H1 (cell line): ENCODE results near the gene KRT77. TPM values are rescaled to one million over a fixed set of nuclear protein-coding genes. Genes with fewer than 3 reads are reported as not detected.

Experiments used
- CTCF ChIA-PET: fragments of 300-600 bp; sonication (Branson Sonifier 250); formaldehyde crosslinking; loops from one replicate; lab custom pipeline; 2021; ENCODE audit not compliant: partially characterized antibody; lab: Charles Lee
- POLR2A ChIA-PET: fragments of 300-600 bp; sonication (Branson Sonifier 250); formaldehyde crosslinking; loops from one replicate; lab custom pipeline; 2021; ENCODE audit warnings: inconsistent platforms; ENCODE audit not compliant: partially characterized antibody; lab: Charles Lee
- DNase-seq, 2 experiments: peaks; one replicate each; pipeline versions ENCODE4 v3.0.0 to v3.0.0-alpha.2; 2010 to 2022; ENCODE audit warnings: low spot score in 2 of 2, low read depth in 1 of 2, mixed read lengths in 1 of 2
- FAIRE-seq: peaks from 2 replicates; lab custom pipeline; 2011; peaks lifted over from hg19 to GRCh38; lab: Jason Lieb, UNC
- H2AFZ ChIP-seq: 2 replicates; pipeline ENCODE4 v1.8.1; 2012; ENCODE audit warnings: low read length, inconsistent platforms
- H2AK5ac ChIP-seq: 2 replicates; pipeline ENCODE4 v1.6.1; 2013; ENCODE audit warnings: low read depth, low read length
- H2BK120ac ChIP-seq: replicated peaks from 2 replicates; pipeline ENCODE3; 2013; ENCODE audit warnings: low read depth, low read length, inconsistent platforms
- H2BK12ac ChIP-seq: 2 replicates; pipeline ENCODE4 v1.6.1; 2013; ENCODE audit warnings: low read depth, low read length
- H2BK15ac ChIP-seq: 2 replicates; pipeline ENCODE4 v1.6.1; 2013; ENCODE audit warnings: low read length
- H2BK20ac ChIP-seq: 2 replicates; pipeline ENCODE4 v1.6.1; 2013; ENCODE audit warnings: low read length
- H2BK5ac ChIP-seq: 2 replicates; pipeline ENCODE4 v1.6.1; 2013; ENCODE audit warnings: low read depth, low read length
- H3K14ac ChIP-seq: 2 replicates; pipeline ENCODE4 v1.6.1; 2013; ENCODE audit warnings: inconsistent platforms; ENCODE audit not compliant: insufficient read length
- H3K18ac ChIP-seq: 2 replicates; pipeline ENCODE4 v1.6.1; 2013; ENCODE audit warnings: low read length; ENCODE audit errors: extremely low read depth
- H3K23ac ChIP-seq: 2 replicates; pipeline ENCODE4 v1.6.1; 2013; ENCODE audit warnings: inconsistent platforms; ENCODE audit not compliant: insufficient read length
- H3K23me2 ChIP-seq: 2 replicates; pipeline ENCODE4 v1.6.1; 2013; ENCODE audit warnings: low read depth, low read length
- H3K27ac ChIP-seq: 2 replicates; pipeline ENCODE4 v1.6.1; 2011; ENCODE audit warnings: low read depth, low read length, inconsistent platforms
- H3K27me3 ChIP-seq, 4 experiments: replicated peaks in 1 of 4; 1 replicate in 1 of 4; 2 replicates in 3 of 4; pipeline versions ENCODE4 v1.6.1 to v1.8.1; 2011 to 2013; ENCODE audit warnings: low read length in 3 of 4, mild to moderate bottlenecking in 3 of 4, inconsistent platforms in 2 of 4, mixed read lengths in 2 of 4, moderate library complexity in 1 of 4; ENCODE audit not compliant: control insufficient read depth in 3 of 4, insufficient read depth in 3 of 4; ENCODE audit errors: extremely low read depth in 1 of 4
- H3K36me3 ChIP-seq, 4 experiments: 2 replicates each; pipeline versions ENCODE4 v1.6.1 to v1.8.1; 2011 to 2013; ENCODE audit warnings: mild to moderate bottlenecking in 4 of 4, low read length in 3 of 4, moderate library complexity in 2 of 4, control low read depth in 1 of 4, inconsistent platforms in 1 of 4; ENCODE audit not compliant: insufficient read depth in 4 of 4, control insufficient read depth in 2 of 4
- H3K4ac ChIP-seq: replicated peaks from 2 replicates; pipeline ENCODE3; 2013; ENCODE audit warnings: low read length, low read depth, mixed read lengths, inconsistent platforms; ENCODE audit not compliant: insufficient read length
- H3K4me1 ChIP-seq, 4 experiments: replicated peaks in 1 of 4; 1 replicate in 1 of 4; 2 replicates in 3 of 4; pipeline versions ENCODE4 v1.6.1 to v1.8.1; 2011 to 2013; ENCODE audit warnings: low read length in 3 of 4, inconsistent platforms in 2 of 4, mixed read lengths in 1 of 4; ENCODE audit not compliant: insufficient read depth in 4 of 4, control insufficient read depth in 3 of 4
- H3K4me2 ChIP-seq, 2 experiments: 2 replicates each; pipeline versions ENCODE4 v1.6.1 to v1.8.1; 2011 to 2013; ENCODE audit warnings: low read depth in 2 of 2, low read length in 2 of 2, control low read depth in 1 of 2, inconsistent platforms in 1 of 2, mild to moderate bottlenecking in 1 of 2; ENCODE audit not compliant: insufficient read depth in 1 of 2
- H3K4me3 ChIP-seq, 4 experiments: fragments of 200-600, 300-600 bp in 1 of 4; sonication (generic), shearing (Covaris generic), sonication (Bioruptor Twin) in 1 of 4; 2 replicates each; pipeline versions ENCODE4 v1.5.1 to v1.8.1; 2011 to 2016; ENCODE audit warnings: low read length in 4 of 4, low read depth in 3 of 4, control low read depth in 2 of 4, inconsistent platforms in 2 of 4, mild to moderate bottlenecking in 2 of 4, mixed read lengths in 1 of 4, moderate library complexity in 1 of 4; ENCODE audit not compliant: insufficient read depth in 2 of 4; ENCODE audit errors: extremely low read depth in 1 of 4
- H3K56ac ChIP-seq: replicated peaks from 2 replicates; pipeline ENCODE3; 2013; ENCODE audit warnings: low read depth, mild to moderate bottlenecking, mixed read lengths, low read length, inconsistent platforms; ENCODE audit not compliant: insufficient read length
- H3K79me1 ChIP-seq: 2 replicates; pipeline ENCODE4 v1.6.1; 2013; ENCODE audit warnings: low read depth, low read length, control low read depth
- H3K79me2 ChIP-seq, 2 experiments: 2 replicates each; pipeline versions ENCODE4 v1.6.1 to v1.8.1; 2012 to 2013; ENCODE audit warnings: low read length in 2 of 2, mild to moderate bottlenecking in 2 of 2, inconsistent platforms in 1 of 2; ENCODE audit not compliant: insufficient read depth in 2 of 2, control insufficient read depth in 1 of 2
- H3K9ac ChIP-seq, 4 experiments: replicated peaks in 1 of 4; 1 replicate in 1 of 4; 2 replicates in 3 of 4; pipeline versions ENCODE4 v1.6.1 to v1.8.1; 2011 to 2013; ENCODE audit warnings: low read depth in 3 of 4, low read length in 3 of 4, control low read depth in 2 of 4, mild to moderate bottlenecking in 2 of 4, moderate library complexity in 2 of 4, inconsistent platforms in 1 of 4; ENCODE audit errors: extremely low read depth in 1 of 4
- H3K9me3 ChIP-seq, 2 experiments: 2 replicates each; pipeline versions ENCODE4 v1.6.1 to v1.8.1; 2012 to 2013; ENCODE audit warnings: mild to moderate bottlenecking in 2 of 2, moderate library complexity in 2 of 2, control low read depth in 1 of 2, inconsistent platforms in 1 of 2, low read depth in 1 of 2, low read length in 1 of 2, mixed read lengths in 1 of 2; ENCODE audit not compliant: insufficient read depth in 2 of 2
- H4K20me1 ChIP-seq, 2 experiments: replicated peaks in 1 of 2; 2 replicates each; pipeline versions ENCODE3 to v1.8.1; 2011 to 2013; ENCODE audit warnings: inconsistent platforms in 2 of 2, low read length in 2 of 2, mild to moderate bottlenecking in 1 of 2; ENCODE audit not compliant: insufficient read depth in 2 of 2, control insufficient read depth in 1 of 2
- H4K5ac ChIP-seq: 2 replicates; pipeline ENCODE4 v1.6.1; 2013; ENCODE audit warnings: low read length, low read depth, mixed read lengths, inconsistent platforms; ENCODE audit not compliant: insufficient read length
- H4K8ac ChIP-seq: 2 replicates; pipeline ENCODE4 v1.8.0; 2013; ENCODE audit warnings: mild to moderate bottlenecking, moderate library complexity, low read length, inconsistent platforms; ENCODE audit not compliant: insufficient read depth; ENCODE audit errors: extremely low read depth
- H4K91ac ChIP-seq: replicated peaks from 2 replicates; pipeline ENCODE3; 2013; ENCODE audit warnings: low read length, mixed read lengths, inconsistent platforms; ENCODE audit not compliant: insufficient read length
- BACH1 ChIP-seq: IDR thresholded peaks from 2 replicates; pipeline ENCODE4 v1.6.1; 2012; ENCODE audit warnings: low read length, improper control_type of control experiment
- BRCA1 ChIP-seq: IDR thresholded peaks from 2 replicates; pipeline ENCODE4 v1.6.1; 2012; ENCODE audit warnings: low read depth, low read length, improper control_type of control experiment
- CTBP2 ChIP-seq: IDR thresholded peaks from 2 replicates; pipeline ENCODE4 v1.7.0; 2011; ENCODE audit warnings: borderline replicate concordance, mild to moderate bottlenecking, moderate library complexity, mixed read lengths, low read length; ENCODE audit not compliant: insufficient read depth, insufficient read length
- JUN ChIP-seq: IDR thresholded peaks from 2 replicates; pipeline ENCODE4 v1.6.1; 2011; ENCODE audit warnings: low read depth, mild to moderate bottlenecking, improper control_type of control experiment, low read length
- RBBP5 ChIP-seq: IDR thresholded peaks from 2 replicates; pipeline ENCODE4 v1.7.1; 2012; ENCODE audit warnings: low read depth, mild to moderate bottlenecking, inconsistent platforms, low read length, moderate library complexity, borderline replicate concordance
- RXRA ChIP-seq: IDR thresholded peaks from 2 replicates; pipeline ENCODE4 v1.6.1; 2011; ENCODE audit warnings: low read depth, mild to moderate bottlenecking, low read length, moderate library complexity; ENCODE audit not compliant: insufficient read depth
- SIN3A ChIP-seq, 2 experiments: IDR thresholded peaks in 1 of 2; conservative IDR thresholded peaks in 1 of 2; 2 replicates each; pipeline ENCODE4 v1.6.1; 2011 to 2012; ENCODE audit warnings: low read length in 2 of 2, improper control_type of control experiment in 1 of 2, low read depth in 1 of 2, mild to moderate bottlenecking in 1 of 2
- SIX5 ChIP-seq: IDR thresholded peaks from 2 replicates; pipeline ENCODE4 v1.6.1; 2011; ENCODE audit warnings: mild to moderate bottlenecking, low read depth, low read length
- WGBS, 2 experiments: shearing (Covaris generic) in 1 of 2; methylation state at CpG; one replicate each; pipeline versions ENCODE4 v1.1.6 to v1.1.7; 2013 to 2015; ENCODE audit warnings: low lambda C conversion rate in 2 of 2, mixed read lengths in 2 of 2, inconsistent platforms in 1 of 2, low coverage in 1 of 2, missing lambda C conversion rate in 1 of 2; ENCODE audit not compliant: insufficient replicate concordance in 2 of 2, insufficient coverage in 1 of 2, insufficient read length in 1 of 2; ENCODE audit errors: extremely low coverage in 1 of 2, missing lambda C conversion rate in 1 of 2; 5-methylcytosine and 5-hydroxymethylcytosine counted together
- polyA plus RNA-seq, 7 experiments: library from polyadenylated mRNA; depleted of rRNA in 3 of 7; stranded (reverse) in 5 of 7; unstranded in 2 of 7; fragments of >200 nt in 5 of 7; fragments of 200-250 nt in 2 of 7; gene quantifications; 1 replicate in 5 of 7; 2 replicates in 1 of 7; 4 replicates in 1 of 7; pipeline versions ENCODE4 v1.2.1 to v1.2.3, GENCODE V29; 2011 to 2013; ENCODE audit warnings: missing spikeins in 2 of 7, mixed read lengths in 2 of 7
- total RNA-seq: library from RNA; stranded (reverse); fragmentation: NEBNext Ultra II Directional; extraction: Animal tissue kit (Norgen Biotek cat#: 25700); gene quantifications from 2 replicates; pipeline ENCODE4 v1.2.1, GENCODE V29; 2021

Gene KRT77
- total and polyA plus RNA-seq, 2 of the 8 experiments (the other 6 are each of a cell fraction or from before 2014, with no cell fraction given): 0.02 TPM; not detected in 1

GRCh38 chr12:52742822-52743457, 39.6 kb upstream of the KRT77 start:
- DNase-seq: no peak
- Histone ChIP-seq H3K36me3 (no peaks in the 10 kb centered on the region), H2AFZ (no peak overlapping the region), H4K5ac (no peak overlapping the region), H3K27ac (no peak overlapping the region), H4K8ac (no peak overlapping the region), H2BK12ac (no peak overlapping the region), H3K4ac (no peak overlapping the region), H2BK20ac (no peak overlapping the region), H3K4me2 (no peak overlapping the region), H3K23ac (no peak overlapping the region), H3K79me2 (no peaks in the 10 kb centered on the region), H3K4me1 (no peaks in the 10 kb centered on the region), H3K9ac (no peak overlapping the region), H3K4me3 (no peak overlapping the region), H2BK120ac (no peak overlapping the region), H3K79me1 (no peaks in the 10 kb centered on the region), H4K20me1 (peaks cover 0 to 2% of the 10 kb centered on the region in 2 experiments), H3K23me2 (no peaks in the 10 kb centered on the region), H2BK15ac (no peak overlapping the region), H2BK5ac (no peak overlapping the region), H3K18ac (no peak overlapping the region), H2AK5ac (no peak overlapping the region), H3K56ac (no peak overlapping the region), H3K14ac (no peak overlapping the region), H3K9me3 (no peaks in the 10 kb centered on the region), H4K91ac (no peak overlapping the region), H3K27me3 (peaks cover 0 to 2% (median 0%) of the 10 kb centered on the region in 4 experiments; a peak in 2 of 7 replicates)
- ChIA-PET POLR2A (no interaction called here), CTCF (interaction anchor here (0.6 to 1.3 kb wide), 3 partner anchors 37 to 1510 kb away, joined by 3 to 4 read pairs (median 3); no protein-coding TSS in a partner anchor)
- 88% methylated on average over 3 of the region's 3 CpGs; no CpG with 5 or more reads in 1 of the 2 experiments for WGBS, 2 experiments
- TF ChIP-seq BACH1 (no peak), SIN3A (conservative IDR thresholded peaks at IDR 0.05 in 1 of 2, IDR thresholded peaks at IDR 0.05 in 1 of 2; ENCODE audit: low read depth in 1 of 2, low read length in 2 of 2) (no peak), SIX5 (no peak), BRCA1 (no peak), CTBP2 (no peak), RXRA (no peak), RBBP5 (no peak), JUN (no peak)
- no peak for FAIRE-seq
